Right kidney (tissue), 1 donor: ENCODE results near the gene NOXA1.

Experiments
- DNase-seq: peaks from one replicate; pipeline ENCODE4 v3.0.0-alpha.2; 2016

NOXA1 gene

DNA sequence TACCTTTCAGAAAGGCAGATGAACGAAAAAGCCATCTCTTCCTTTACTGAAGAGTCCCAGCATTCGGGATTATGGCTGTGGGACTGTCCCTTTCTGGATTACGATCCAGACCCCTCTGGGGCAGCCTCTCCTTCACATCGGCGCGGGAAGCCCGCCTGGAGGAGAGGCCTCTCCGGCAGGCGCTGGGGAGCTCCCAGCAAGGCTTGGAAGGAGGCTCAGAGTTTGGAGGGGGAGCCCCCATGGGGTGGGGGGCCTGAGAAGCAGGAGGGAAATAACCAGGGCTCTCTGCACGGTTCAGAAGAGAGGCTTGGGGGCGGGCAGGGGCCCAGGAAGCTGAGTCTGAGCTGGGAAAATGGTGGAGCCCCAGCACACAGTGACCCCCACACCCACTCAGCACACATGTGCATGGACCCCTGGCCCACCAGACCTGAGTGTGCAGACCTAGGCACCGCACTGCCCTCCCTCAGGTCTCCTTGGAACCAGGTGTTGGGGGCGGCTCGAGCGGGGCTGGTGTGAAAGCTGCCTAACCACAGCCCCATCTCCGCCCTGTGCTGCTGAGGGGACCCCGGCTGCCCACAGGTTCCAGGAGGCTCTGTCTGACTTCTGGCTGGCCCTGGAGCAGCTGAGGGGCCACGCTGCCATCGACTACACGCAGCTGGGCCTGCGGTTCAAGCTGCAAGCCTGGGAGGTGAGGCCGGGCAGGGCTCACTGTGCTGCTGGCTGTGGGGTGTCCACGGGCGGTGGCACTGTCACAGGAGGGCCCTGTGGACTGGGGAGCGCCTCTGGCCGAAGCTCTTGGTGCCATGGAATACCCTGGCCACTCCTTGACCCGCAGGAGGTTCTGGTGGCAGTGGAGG lies 4.5 kb downstream of the NOXA1 start:
- no peak for DNase-seq

DNA sequence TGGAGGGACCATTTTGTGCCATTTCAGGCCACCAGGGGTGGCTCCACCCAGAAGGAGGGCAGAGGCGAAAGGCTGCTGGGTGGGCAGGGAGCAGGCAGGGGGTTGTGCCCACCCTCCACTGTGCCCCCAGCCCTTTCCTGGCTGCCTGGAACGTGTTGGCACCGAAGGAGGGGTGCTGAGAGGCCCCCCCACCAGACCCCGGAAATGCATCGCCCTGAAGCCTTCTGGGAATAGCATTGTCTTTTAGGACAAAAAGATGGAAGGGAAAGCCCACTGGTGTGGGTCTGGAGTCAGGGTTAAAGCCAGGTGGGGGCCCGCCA lies 5.1 kb downstream of the NOXA1 start:
- no peak for DNase-seq

DNA sequence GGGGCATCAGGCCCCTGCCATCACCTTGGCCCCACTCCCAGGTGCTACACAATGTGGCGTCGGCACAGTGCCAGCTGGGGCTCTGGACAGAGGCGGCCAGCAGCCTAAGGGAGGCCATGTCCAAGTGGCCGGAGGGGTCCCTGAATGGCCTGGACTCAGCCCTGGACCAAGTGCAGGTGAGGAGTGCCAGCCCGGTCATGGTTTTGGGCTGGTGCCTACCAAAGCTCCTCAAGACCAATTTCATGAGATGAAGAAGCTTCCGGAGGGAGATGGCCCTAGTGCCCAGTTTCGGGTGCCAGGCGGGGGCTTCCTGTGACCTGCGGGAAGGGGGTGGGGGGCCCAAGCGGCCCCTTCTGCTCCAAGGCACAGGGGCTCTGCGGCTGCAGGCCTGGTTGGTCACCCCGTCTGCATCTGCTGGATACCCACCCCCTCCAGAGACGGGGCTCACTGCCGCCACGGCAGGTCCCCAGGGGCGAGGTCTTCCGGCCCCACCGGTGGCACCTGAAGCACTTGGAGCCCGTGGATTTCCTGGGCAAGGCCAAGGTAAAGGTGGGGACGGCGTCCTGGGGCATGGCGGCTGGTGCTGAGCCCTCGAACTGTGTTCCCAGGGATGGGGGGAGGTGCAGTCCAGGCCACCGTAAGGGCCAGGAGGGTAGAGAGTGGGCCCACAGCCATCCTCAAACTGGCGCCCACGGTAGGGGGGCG lies 5.8 kb downstream of the NOXA1 start:
- DNase-seq = no peak

DNA sequence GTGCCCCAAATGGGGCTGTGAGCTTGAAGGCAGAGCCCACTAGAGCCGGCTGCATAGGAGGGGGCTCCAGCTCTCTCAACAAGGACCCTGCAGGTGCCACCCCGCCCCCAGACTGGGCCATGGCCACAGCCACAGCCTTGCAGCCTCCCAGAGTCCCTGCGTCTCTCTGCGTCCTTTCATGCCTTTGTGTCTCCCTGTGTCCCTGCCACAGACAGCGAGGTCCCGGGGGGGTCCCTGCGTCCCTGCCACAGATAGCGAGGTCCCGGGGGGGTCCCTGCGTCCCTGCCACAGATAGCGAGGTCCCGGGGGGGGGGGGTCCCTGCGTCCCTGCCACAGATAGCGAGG lies 6.3 kb downstream of the NOXA1 start:
- no peak for DNase-seq

DNA sequence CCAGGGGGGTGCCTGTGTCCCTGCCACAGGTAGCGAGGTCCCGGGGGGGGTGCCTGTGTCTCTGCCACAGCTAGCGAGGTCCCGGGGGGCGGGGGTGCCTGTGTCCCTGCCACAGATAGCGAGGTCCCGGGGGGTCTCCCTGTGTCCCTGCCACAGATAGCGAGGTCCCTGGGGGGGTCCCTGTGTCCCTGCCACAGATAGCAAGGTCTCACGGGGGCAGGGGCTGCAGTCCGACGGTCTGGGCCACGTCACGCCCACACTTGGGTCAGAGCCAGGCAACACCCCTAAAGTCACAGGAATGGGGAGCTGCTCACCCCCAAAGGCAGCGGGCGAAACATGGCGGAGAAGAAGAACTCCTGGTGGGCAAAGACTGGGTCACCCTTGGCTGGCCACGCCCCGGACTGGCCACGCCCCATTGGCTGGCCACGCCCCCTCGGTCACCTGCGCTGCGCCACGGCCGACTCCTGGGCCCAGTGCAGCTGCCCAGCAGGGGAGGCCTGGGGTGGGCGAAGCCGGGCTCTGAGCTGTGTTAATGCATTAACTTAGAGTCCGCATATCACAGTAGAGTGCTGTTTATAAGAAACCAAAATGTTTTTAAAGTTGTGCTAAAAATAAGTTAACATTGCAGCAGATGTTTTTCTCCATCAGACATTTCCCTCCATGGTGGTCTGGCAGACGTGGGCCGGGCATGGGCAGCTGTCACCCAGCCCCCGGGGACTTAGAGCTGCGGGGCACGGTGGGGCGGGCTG lies 7.0 kb downstream of the NOXA1 start:
- no peak for DNase-seq

DNA sequence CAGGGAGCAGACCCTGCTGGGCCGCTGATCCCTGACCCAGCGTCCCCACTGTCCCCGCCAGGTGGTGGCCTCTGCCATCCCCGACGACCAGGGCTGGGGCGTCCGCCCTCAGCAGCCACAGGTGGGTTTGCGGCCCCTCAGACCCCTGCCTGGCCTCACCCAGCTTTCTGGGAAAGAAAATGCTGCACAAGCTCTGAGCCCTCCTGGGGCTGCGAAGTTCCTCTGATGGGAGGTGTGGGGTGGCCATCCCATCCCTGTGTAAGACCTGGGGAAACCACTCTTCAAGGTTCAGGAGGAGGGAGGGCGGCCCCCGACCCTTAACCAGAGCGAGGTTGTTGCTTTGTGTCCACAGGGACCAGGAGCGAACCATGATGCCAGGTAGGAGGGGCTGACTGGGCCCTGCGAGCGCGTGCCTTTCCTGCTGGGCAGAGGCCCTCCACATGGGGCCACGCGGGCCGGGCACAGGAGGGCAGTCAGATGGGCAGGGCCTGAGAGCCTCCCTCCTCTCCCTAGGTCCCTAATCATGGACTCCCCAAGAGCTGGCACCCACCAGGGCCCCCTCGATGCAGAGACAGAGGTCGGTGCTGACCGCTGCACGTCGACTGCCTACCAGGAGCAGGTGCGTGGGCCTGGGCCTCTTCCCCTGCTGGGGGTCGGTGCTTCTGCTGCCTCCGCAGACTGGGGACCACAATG lies 7.7 kb downstream of the NOXA1 start:
- DNase-seq = peak; percentile 5

DNA sequence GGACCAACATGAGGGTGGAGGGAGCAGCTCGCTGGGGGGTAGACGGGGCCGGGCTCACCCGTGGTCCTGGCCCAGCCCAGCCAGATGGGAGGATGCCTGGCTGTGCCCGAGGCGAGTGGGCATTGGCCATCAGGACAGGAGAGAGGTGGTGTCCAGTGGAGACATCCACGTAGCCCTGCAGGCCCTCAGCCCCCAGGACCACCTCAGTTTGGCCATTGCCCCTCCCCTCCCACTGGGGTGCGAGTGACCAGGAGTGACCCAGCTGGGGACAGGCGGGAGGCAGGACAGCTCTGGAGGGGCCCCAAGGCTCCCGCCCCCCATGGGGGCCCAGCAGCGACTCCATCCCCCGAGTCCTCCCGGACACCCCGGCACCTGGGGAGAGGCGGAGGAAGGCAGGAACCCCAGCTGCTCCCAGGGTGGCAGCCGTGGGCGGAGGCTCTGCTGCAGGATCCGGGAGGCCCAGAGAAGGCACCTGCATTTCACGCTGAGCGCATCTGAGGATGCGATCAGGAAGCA lies 8.3 kb downstream of the NOXA1 start:
- peak; percentile 0 for DNase-seq

DNA sequence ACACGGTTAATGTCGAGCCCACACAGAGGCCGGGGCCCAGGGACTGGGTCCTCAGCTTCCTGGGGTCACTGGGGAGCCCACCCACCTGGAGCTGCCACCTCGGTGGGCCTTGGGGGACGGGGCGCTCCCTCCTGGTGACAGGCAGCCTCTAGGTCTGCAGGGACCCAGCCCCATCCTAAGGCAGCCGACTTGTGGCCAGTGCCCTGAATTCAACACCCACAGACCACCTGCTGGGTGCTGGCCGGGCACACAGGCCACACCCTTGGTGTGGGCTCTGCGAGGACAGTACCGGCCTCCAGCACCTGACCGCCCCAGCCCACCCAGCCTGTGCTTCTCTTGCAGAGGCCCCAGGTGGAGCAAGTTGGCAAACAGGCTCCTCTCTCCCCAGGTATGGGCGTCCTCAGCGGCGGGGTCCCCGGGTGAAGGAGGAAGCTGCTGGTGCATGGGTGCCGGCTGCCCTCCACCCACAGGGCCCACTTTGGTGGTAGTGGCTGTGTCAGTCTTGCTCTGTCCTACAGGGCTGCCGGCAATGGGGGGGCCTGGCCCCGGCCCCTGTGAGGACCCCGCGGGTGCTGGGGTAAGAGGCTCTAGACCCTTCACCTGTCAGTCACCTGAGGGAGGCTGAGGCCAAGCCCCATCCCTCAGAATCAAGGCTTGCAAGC lies 9.6 kb downstream of the NOXA1 start:
- peak; percentile 1 for DNase-seq

DNA sequence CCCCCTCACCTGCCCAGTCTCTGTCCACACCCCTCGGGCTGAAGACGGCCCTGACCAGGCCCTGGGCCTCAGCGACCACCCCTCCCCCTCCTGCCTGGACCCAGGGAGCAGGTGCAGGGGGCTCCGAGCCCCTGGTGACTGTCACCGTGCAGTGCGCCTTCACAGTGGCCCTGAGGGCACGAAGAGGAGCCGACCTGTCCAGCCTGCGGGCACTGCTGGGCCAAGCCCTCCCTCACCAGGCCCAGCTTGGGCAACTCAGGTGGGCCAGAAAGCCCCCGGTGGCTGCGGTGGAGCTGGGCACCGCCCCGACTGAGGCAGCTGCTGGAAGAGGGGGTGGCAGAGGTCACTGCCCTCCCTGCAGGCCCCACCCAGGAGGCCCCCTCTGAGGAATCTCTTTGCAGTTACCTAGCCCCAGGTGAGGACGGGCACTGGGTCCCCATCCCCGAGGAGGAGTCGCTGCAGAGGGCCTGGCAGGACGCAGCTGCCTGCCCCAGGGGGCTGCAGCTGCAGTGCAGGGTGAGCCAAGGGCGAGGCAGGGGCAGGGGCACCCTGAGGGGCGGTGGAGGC lies 10.2 kb downstream of the NOXA1 start:
- no peak for DNase-seq

DNA sequence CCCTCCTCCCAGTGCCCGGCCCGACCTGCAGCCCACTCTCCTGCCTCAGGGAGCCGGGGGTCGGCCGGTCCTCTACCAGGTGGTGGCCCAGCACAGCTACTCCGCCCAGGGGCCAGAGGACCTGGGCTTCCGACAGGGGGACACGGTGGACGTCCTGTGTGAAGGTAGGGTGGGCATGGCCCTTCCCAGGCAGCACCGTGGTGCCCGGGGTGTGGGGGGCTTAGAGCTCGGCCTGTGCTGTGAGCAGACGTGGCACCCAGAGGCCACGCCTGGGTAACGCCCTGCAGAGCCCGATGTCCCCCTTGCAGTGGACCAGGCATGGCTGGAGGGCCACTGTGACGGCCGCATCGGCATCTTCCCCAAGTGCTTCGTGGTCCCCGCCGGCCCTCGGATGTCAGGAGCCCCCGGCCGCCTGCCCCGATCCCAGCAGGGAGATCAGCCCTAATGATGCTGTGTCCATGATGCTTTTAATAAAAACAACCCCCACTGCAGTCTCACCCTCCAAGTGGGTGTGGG lies 10.8 kb downstream of the NOXA1 start:
- peak; percentile 1 for DNase-seq

DNA sequence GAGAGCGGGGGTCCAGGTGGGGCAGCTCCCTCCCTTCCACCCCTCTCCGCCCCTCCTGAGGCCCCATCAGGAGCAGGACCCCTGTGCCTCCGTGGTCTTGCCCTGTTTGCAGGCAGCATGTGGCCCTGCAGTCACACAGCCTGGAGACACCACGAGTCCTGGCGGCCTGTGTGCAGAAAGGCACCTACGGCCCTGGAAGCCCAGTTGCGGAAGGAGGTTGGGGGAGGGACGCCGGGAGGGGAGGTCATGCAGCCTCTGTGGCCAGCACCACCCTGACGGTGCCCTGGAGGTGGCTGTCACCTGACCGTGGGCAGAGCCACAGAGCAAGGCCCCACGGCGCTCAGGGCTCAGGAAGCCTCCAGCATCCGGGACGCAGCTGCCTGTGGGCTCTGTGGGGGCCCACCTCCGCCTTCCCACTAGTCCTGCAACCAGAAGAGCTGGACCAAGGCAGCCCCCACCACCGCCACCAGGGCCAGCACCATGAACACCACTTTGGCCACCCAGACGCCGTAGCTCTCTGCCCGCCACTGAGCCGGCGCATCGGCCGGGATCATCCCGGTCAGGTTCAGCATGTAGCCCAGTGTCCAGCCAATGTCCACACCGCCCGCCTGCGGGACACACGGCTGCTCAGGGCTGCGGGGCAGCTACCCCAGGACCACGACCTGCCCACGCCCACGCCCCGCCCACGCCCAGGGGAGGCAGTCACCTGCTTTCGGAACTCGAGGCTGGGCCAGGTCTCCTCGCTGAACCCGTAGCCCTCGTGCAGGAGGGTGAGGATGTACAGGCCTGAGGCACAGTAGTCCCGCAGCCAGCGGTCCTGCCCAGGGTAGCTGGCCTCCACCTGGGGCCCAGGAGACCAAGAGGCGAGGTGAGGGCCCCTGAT lies 11.5 kb downstream of the NOXA1 start:
- peak; percentile 1 for DNase-seq

DNA sequence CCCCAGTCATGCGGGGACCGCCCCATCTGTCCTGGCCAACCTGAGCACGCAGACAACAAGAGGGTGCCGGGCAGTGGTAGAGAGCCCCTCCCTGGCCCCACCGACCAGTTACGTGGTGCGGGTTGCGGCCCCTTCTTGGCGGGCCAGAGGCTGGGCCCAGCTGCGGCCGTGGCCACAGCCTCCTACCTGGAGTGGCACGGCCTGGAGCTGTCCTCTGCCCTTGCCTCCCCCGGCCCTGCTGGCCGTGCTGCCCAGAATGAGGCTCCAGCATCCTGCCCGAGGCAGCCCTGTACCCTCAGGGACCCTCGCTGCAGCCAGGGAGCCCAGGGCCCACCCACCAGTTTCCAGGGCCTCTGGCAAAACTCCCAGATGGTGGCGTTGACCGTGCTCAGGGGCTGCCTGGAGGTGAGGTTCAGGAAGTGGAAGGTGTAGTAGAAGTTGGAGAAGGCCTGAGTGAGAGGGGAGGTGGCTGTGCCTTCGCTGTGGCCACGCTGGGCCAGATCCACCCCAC lies 12.2 kb downstream of the NOXA1 start:
- DNase-seq = no peak

DNA sequence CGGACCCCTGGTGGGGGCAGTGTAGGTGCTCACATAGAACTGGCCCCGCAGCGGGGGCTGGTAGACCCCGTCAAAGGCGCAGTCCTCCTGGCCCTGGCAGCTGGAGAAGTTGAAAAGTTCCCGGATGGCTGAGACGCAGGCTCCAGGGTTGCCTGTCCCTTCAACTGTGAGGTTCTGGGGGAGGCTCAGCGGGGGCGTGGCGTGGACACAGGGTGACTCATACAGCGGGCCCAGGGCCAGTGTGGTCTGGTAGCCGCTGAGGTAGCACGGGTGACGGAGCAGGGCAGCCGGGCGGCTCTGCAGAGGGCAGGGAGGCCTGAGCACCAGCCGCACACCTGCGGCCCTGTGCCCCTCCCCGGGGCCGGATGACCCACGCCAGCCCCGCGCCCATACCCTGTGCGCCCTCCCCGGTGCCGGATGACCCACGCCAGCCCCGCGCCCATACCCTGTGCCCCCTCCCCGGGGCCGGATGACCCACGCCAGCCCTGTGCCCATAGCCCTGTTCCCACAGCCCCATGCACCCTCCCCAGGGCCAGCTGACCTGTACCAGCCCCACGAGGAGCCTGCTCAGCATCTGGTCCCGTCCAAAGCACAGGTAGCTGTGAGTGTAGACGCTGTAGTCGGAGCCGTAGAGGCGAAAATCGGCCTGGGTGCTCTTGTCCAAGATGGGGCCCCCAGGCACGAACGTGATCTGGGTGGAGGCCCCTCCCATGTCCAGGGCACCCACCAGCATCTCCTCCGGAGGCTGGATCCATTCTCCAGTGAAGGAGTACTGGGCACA lies 13.0 kb downstream of the NOXA1 start:
- DNase-seq = peak; percentile 38

DNA sequence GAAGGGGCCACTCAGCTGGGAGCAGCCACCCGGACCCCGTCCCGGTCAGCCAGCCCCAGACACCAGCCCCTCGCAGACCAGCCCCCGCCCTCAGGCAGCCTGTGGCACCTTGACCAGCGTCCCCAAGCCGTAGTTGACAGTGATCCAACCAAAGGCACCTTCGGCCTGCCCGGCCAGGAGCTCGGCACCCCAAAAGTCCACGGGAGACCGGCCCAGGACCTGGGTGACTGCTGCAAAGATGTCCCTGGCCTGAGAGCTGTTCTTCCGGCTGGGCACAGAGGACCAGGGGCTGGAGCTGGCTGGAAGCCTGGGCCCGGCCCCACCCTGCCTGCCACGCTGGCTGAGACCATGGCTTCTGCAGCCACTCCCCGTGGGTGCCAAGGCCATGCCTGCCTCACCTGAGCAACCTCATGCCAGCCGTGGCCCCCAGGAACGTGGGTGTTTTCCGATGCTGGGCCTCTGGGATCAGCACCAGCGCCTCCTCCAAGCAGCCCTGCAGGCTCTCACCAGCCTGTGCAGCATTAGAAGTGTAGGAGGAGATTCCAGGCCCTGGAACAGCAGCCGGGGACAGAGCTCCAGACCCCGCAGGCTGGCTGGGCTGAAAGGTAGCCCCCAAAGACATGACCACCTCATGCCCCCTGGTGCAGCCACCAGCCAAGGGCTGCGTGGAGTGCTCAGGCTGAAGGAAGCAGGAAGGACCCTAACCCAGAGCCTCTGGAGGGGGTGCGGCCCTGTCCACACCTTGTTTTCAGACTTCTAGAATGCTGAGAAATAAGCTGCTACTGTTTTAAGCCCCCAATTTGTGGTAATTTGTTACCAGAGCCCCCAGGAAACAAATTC lies 13.8 kb downstream of the NOXA1 start:
- DNase-seq = peak; percentile 1

DNA sequence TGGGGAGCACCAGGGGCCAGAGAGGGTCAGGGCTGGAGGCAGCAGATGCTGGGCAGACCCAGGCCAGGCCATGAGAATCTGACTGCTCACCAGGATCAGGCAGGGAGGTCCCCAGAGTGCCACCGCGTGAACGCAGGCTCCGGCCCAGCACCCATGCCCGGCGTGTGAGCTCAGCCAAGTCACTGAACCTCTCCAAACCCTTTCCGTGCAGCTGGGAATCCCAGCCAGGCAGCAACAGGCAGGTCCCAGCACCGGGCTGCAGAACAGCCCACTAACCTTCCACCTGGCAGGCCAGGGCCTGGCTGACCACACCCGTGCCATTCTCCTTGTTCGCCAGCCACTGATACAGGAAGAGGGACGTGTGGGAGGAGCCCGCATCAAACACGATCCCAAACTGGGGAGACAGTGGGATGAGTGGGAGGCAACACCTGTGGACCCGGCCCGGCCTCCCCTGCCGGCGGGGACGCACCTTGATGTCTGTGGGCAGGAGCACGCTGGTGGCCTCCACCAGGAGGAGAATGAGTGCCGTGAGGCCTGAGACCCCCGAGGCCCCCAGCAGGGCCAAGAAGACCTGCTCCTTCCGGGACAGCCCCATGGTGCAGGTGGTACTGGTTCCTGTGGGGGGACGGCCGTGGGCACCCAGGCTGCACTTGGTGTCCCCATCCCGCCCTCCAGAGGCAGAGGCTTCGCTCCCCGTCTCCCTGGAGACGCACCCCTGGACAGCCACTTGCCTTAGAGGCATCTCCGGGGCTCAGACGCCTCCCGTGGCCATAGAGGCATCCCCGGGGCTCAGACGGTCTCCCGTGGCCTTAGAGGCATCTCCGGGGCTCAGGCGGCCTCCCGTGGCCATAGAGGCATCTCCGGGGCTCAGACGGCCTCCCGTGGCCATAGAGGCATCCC lies 14.7 kb downstream of the NOXA1 start:
- no peak for DNase-seq

DNA sequence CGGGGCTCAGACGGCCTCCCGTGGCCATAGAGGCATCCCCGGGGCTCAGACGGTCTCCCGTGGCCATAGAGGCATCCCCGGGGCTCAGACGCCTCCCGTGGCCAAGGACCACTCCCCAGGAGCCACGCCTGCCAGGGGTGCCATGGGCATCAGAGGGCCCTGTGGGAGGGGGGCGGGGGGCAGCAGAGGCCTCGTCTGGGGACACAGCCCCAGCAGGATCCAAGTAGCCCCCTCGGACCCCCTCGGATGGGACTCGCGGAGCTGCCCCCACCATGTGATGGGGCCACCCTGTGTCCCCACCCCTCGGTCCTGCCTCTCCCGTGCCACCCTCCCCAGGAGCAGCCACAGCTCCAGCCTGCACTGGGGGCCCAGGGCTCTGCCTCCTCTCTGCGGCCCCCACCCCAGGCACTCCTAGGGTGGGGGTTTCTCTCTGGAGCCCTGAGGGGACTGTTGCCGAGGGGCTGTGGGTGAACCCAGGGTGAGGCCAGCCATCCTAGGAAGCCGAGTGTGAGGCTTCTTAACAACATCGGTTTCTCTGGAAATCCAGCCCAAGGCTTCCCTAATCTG lies 15.5 kb downstream of the NOXA1 start:
- DNase-seq = no peak

DNA sequence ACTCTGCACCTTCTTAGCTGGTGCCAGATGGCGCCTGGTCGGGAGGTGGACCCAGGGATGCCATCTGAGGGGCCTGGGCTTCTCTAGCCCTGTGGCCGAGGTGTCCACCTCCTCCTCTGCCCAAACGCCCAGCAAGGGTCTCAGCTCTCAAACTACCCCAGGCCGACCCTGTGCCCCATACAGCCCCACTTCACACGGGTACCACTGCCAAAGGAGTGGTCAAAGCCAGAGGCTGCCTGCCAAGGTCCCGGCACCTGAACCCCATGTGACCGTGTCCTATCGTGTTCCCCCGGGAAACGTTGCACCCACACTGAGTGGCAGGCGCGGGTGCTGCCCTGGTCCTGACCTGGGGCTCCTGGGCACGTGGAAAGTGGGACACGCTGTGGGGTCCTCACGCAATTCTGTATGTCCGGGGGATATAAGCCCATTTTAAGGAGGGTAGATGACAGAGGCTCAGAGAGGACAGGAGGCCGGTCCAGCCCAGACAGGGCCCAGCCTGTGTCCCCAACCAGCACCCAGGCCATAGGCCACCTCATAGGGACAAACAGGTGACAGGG lies 16.0 kb downstream of the NOXA1 start:
- DNase-seq = no peak
